HepG2 (cell line): Measurements from ENCODE around the gene COL18A1. TPM values are rescaled to one million over a fixed set of nuclear protein-coding genes. Genes with fewer than 3 reads are reported as not detected.
A peak's percentile ranks its signal among the peaks of the same experiment; 100 is the strongest.

Experiments used
- ELF4 ChIP-seq: sonication (generic); formaldehyde crosslinking; IDR thresholded peaks from 2 replicates; pipeline ENCODE4 v1.5.0; 2020; ENCODE audit warnings: missing genetic modification reagents, mild to moderate bottlenecking, moderate library complexity, borderline replicate concordance
- NCOA1 ChIP-seq: sonication (generic); formaldehyde crosslinking; IDR thresholded peaks from 2 replicates; pipeline ENCODE4 v1.9.0; 2021; ENCODE audit warnings: missing genetic modification reagents
- POGK ChIP-seq: sonication (generic); formaldehyde crosslinking; conservative IDR thresholded peaks from 2 replicates; pipeline ENCODE4 v1.8.0; 2022; ENCODE audit warnings: mild to moderate bottlenecking, moderate library complexity, missing genetic modification reagents
- SYNCRIP ChIP-seq: fragments of 200-400 bp; formaldehyde crosslinking; IDR thresholded peaks from 2 replicates; pipeline ENCODE4 v1.6.1; 2018; ENCODE audit warnings: mild to moderate bottlenecking, low read depth, low read length; ENCODE audit not compliant: insufficient read depth
- TBP ChIP-seq: sonication (generic); formaldehyde crosslinking; IDR thresholded peaks from 2 replicates; pipeline ENCODE4 v1.5.0; 2020; ENCODE audit warnings: missing genetic modification reagents
- XBP1 ChIP-seq: sonication (generic); formaldehyde crosslinking; IDR thresholded peaks from 2 replicates; pipeline ENCODE4 v1.5.0; 2020; ENCODE audit warnings: missing genetic modification reagents
- ZFP90 ChIP-seq: sonication (generic); formaldehyde crosslinking; IDR thresholded peaks from 2 replicates; pipeline ENCODE4 v1.8.0; 2022; ENCODE audit warnings: missing genetic modification reagents, mild to moderate bottlenecking, inconsistent platforms, borderline replicate concordance
- ZNF142 ChIP-seq: sonication (generic); formaldehyde crosslinking; IDR thresholded peaks from 2 replicates; pipeline ENCODE4 v1.4.0; 2020; ENCODE audit warnings: missing genetic modification reagents
- ZNF207 ChIP-seq: fragments of 450-650 bp; IDR thresholded peaks from 2 replicates; pipeline ENCODE4 v1.6.1; 2016; ENCODE audit warnings: antibody characterized with exemption, borderline replicate concordance
- ZNF264 ChIP-seq: sonication (generic); formaldehyde crosslinking; IDR thresholded peaks from 2 replicates; pipeline ENCODE4 v1.4.0; 2020; ENCODE audit warnings: missing genetic modification reagents
- ZNF281 ChIP-seq: sonication (generic); formaldehyde crosslinking; IDR thresholded peaks from 2 replicates; pipeline ENCODE4 v1.4.0; 2020; ENCODE audit warnings: missing genetic modification reagents, borderline replicate concordance
- ZNF30 ChIP-seq: sonication (generic); formaldehyde crosslinking; IDR thresholded peaks from 2 replicates; pipeline ENCODE4 v1.5.0; 2020; ENCODE audit warnings: mild to moderate bottlenecking, missing genetic modification reagents
- ZNF44 ChIP-seq: sonication (generic); formaldehyde crosslinking; IDR thresholded peaks from 2 replicates; pipeline ENCODE4 v1.5.1; 2020; ENCODE audit warnings: mild to moderate bottlenecking, missing genetic modification reagents
- ZNF660 ChIP-seq: sonication (generic); formaldehyde crosslinking; IDR thresholded peaks from 2 replicates; pipeline ENCODE4 v1.5.1; 2020; ENCODE audit warnings: mild to moderate bottlenecking, low read depth, missing genetic modification reagents, borderline replicate concordance
- ZNF710 ChIP-seq: sonication (generic); formaldehyde crosslinking; IDR thresholded peaks from 2 replicates; pipeline ENCODE4 v1.5.0; 2020; ENCODE audit warnings: mild to moderate bottlenecking, missing genetic modification reagents, borderline replicate concordance
- ZNF749 ChIP-seq: sonication (generic); formaldehyde crosslinking; IDR thresholded peaks from 2 replicates; pipeline ENCODE4 v1.8.0; 2022; ENCODE audit warnings: mild to moderate bottlenecking, missing genetic modification reagents, moderate library complexity, borderline replicate concordance
- polyA plus RNA-seq, 8 experiments: library from polyadenylated mRNA; depleted of rRNA in 3 of 8; stranded (reverse) in 7 of 8; unstranded in 1 of 8; fragments of >200 nt; fragmentation: Illumina TruSeq in 4 of 8; extraction: Trizol in 4 of 8; gene quantifications; 2 replicates each; pipeline versions ENCODE4 v1.2.1 to v1.2.3, GENCODE V29; 2011 to 2016; ENCODE audit warnings: low read depth in 4 of 8, missing spikeins in 1 of 8, mixed read lengths in 1 of 8; ENCODE audit not compliant: insufficient read depth in 1 of 8
- total RNA-seq, 5 experiments: library from RNA; depleted of rRNA; stranded (reverse); fragments of >200 nt; fragmentation: Illumina TruSeq; extraction: Trizol; gene quantifications; 2 replicates each; pipeline ENCODE4 v1.2.3, GENCODE V29; 2016; ENCODE audit warnings: low read depth in 1 of 5

COL18A1 gene
- total and polyA plus RNA-seq, 2 of the 13 experiments (the other 11 are each of a cell fraction or from before 2014, with no cell fraction given), result 79.0 to 102 TPM

- TF ChIP-seq ZNF710 (CRISPR knock-in tag) (no peak), ZNF264 (CRISPR knock-in tag) (no peak), NCOA1 (CRISPR knock-in tag) (no peak), ZNF660 (CRISPR knock-in tag) (no peak), ZNF749 (CRISPR knock-in tag) (no peak), TBP (no peak), ZFP90 (CRISPR knock-in tag) (no peak), ZNF44 (CRISPR knock-in tag) (no peak), XBP1 (no peak), ELF4 (CRISPR knock-in tag) (no peak), ZNF207 (no peak), SYNCRIP (no peak), ZNF142 (CRISPR knock-in tag) (no peak), ZNF30 (CRISPR knock-in tag) (no peak), POGK (no peak), ZNF281 (peak; percentile 30; the same call in 1 of the 2 replicates)
Measured at GRCh38 chr21:45528981-45529784, 124.2 kb downstream of the COL18A1 start (continued).
